ENCODE data around the gene SH3GL2.
A peak's percentile ranks its signal among the peaks of the same experiment; 100 is the strongest.

SH3GL2 gene

DNA sequence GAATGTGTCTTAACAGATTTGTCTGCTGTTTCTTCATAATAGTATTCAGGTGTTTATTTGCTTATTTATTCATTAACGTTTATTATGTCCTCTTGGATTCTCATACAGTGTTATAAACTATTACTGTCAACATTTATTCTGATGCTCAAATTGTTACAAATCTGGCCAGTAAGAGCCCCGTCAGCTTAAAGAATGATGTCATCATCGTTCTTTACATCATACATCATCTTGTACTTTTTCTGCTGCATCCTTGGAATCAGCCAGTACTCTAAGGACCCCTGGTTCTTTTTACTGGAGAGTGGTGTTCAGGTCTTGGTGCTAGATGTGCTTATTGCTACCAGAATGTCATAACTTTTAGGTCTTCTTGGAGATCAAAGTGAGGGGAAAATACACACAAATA, 86.6 kb downstream of the SH3GL2 start:
- DNase-seq = no peak

DNA sequence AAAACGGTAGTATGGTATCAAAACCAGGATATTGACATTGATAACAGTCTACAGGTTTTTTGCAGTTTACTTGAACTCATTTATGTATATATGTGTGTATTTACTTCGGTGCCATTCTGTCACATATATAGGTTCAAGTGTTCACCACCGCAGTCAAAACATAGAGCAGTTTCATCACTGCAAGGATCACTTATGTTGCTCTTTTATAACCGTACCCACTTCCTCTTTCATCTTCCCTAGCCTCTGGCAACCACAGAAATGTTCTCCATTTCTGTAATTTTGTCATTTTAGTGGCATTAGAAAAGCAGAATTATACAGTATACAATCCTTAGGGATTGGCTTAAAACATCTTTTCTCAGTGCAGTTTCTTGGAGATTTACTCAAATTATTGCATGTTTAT, 90.3 kb downstream of the SH3GL2 start:
- no peak for DNase-seq

DNA sequence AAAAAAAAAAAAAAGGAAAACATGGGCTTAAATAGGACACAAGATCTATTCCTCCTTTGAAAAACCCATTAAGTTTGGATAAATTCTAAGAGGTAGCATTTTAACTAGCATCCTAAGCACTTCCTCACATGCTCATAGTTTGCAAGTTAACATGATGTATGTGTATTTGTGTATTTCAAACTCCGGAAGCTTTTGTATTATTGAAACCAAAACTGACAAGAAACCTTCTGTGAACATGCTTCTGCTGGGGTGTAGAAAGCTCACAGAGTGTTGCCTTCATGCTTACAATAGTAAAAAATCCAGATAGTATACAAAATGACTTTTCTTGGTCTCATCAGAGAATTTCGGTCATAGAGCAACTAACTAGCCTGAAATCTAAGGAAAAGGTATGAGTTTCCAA, 103.8 kb downstream of the SH3GL2 start:
- no peak for DNase-seq

DNA sequence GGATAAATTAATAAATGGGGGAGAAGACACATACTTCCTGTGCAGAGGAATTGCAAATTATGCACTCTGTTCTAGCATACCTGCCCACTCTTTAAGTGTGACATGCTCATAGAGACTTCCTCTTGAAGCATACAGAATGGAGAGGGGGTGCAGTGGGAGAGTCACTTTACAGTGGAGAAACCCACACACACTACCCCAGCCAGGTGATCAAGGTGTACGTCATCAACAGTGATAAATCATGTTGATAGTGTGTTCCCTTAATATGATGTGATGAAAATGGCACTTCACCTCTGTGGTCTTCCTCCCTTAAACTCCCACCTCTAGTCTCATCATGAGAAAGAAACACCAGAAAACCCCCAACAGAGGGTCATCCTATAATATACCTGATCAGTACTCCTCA, 110.0 kb downstream of the SH3GL2 start:
- DNase-seq = no peak

DNA sequence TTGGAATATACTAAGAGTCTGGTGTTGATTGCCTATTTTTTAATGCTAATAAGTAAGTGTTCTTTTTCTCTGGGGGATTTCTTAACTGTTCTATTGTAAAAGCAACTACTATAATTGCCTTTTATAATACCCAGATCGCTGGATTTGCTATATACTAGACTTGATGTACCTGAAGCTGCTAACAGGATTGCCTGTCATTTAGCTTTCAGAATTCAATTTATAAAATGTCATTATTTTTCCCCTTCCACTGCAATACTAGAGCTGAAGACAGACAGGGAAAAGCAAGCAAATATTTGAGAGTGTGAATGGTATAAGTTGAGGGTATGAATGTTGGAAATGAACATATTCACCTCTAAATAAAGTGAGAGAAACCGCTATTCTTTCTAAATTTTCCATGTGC, 115.5 kb downstream of the SH3GL2 start:
- no peak for DNase-seq

DNA sequence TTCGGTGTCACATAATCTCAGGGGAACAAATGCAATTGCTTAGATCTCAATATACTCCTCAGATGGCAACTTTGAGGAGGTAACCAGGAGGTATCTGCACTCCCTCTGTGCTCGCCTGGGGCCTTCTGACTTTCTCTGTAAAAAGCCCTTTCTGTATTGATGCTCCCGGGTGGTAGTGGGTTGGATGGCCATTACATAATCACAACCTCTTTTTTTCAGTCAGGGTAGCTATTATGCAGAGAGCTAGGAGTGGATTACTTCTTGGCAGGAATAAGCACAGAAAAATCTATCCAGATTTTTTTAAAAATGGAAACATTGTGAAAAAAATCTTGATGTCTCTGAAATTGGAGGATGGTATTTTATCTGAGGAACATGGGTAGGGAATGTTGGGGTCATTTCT, 116.6 kb downstream of the SH3GL2 start:
- no peak for DNase-seq

DNA sequence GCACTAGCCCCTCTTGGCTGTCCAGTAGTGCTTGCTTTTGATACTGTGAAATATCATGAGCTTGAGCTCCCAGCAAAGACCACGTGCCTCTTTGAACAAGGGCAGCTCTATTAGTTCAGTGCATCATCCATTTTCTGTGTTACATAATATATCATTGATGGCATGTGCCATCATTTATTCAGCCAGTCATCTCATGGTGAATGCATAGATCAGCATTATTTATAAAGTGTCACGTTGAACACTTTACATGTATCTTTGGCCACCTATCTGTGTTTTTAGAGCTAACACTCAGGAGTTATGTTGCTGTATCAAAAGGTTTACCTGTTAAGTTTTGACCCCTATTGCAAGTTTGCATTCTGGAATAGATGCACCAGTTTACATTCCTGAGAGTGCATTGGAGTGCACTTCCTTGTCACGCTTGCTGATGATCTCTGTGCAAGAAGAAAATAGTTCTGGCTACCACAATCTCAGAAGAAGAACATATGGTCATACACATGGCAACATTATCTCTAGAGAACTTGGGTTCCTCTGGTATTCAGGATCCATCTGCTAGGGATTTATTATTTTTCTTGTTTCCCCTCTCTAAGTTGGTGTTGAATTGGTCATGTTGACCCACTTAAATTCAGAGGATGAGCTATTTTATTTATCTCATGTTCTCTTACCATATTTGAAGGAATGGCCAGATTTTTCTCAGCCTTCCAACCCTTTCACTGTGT, 120.9 kb downstream of the SH3GL2 start:
- no peak for DNase-seq

DNA sequence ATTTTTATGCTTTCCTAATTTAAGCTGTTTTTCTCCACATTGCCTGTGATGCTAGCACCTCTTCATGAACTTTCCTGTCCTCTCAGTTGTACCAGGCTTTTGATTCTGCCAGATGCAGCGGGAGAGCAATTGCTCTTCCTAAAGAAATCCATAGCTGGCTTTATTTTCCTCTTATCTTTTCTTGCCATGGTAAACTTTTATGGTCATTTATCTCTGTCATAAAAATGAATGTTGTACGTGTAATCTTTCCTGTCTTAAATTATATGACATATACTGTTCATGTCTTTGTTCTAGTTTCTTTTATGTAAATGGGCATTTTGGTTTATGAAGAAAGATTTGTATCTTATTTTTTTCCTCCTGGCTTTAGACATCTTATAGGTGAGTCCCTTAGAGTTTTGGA, 127.5 kb downstream of the SH3GL2 start:
- DNase-seq = no peak

DNA sequence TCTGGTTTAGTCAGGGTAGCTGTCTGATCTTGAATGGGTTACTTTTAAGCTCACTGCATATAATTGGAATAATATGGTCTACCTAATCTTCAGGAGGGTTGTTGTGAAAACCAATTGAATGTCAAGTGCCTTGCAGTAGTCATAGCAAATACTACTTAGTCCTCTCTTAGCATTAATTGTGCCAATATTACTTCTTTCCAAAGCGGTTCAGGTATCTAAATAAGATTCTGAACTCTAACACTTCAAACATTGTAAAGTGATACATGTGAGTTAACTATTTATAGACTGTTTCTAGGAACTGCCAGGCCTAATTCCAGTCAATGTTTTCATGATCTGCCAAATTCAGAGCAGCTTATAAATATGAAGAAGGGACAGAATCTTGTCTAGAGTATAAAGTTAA, 140.2 kb downstream of the SH3GL2 start:
- DNase-seq = no peak

DNA sequence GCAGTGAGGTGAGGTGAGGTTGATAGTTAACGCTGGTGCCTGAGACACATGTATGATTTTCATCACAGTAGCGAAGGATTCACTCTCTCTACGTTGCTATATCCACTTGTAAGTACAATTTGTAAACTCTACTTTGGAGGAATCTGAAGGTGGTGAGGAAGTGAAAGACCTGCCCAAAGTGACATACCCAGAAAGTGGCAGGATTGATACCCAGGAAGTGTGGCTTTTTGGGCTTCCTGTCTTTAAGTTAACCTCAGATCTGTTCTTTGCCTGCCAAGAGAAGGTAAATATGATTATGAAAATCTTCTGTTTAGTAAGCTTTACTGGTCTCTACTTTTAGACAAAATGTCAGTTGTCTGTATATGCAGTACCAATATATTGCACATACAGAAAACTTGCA, 143.1 kb downstream of the SH3GL2 start:
- no peak for DNase-seq

DNA sequence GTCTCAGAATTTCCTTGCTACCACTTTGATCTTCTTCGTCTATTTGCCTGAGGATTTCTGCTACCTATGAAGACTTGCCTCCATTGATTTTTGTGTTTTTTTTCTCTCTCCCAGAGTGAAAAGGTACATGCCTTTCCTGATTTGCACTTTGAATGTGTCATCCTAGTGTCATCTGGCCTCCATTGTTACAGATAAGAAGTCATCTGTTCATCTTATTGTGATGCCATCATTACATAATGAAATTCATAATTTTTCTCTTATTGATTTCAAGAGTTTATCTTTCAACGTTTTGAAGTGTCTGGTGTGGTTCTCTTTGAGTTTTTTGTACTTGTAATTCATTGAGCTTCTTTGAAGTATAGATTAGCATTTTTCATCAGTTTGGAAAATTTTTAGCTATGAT, 144.8 kb downstream of the SH3GL2 start:
- DNase-seq = no peak

DNA sequence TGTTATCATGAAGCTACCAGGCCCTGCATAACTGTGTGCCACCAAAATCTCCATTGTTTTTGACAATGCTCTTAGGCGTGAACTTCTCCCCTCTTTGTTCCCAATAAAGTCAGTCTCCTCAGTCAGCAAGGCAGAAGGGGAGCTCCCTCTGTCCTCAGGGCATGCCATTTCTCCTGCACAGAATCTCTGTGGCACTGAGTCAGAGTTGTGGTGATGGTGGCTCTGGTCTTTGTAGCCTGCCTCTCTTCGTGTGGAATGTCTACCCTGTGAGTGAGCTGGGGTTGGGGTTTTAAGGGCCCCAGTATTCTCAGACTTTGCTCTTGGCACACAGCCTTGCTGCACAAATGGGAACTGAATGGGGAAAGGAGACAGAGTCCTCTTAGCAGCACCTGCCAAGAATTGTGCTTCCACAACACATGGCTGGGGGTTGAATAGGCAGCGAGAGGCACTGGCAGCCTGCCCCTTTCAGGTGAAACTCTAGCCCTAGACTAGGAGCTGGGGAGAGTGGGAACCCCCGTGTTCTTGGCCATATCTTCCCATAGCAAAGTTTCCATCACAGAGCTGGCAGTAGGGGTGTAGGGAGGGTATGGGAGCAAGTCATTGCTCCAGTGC, 146.6 kb downstream of the SH3GL2 start:
- DNase-seq = no peak

DNA sequence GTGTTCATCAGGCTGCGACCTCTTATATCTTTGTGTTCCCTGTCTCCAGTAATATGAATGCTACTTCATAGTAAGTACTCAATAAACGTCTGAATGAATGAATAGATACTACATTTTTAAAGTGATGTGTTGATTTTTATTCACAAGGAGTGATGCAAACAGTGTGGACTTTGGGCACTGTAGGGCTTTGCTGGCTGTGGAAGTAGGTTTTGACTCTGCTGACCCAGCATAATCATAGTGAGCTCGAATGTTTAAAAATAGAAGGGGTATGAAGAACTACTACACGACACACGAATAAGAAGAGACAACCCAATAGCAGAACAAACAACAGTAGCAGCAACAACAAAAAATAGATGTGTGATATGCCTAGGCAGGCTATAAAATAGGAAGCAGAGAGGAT, 147.4 kb downstream of the SH3GL2 start:
- no peak for DNase-seq

DNA sequence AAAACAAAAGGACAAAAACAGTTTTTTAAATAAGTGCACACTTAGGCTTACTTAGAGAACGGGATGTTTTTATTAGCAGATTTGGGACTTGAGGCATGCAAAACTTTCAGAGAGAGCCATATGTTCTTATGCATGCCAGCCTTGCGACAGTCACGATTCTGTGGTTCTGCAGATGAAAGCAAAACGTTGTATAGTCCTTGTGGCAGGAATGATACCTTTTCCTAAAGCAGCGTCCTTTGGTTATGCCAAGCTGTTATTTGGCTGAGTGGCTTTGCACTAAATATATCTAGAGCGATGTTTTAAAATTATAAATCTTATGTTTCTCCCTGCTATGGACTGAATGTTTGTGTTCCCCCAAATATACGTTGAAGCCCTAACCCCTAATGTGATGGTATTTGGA, 152.0 kb downstream of the SH3GL2 start:
- no peak for DNase-seq

DNA sequence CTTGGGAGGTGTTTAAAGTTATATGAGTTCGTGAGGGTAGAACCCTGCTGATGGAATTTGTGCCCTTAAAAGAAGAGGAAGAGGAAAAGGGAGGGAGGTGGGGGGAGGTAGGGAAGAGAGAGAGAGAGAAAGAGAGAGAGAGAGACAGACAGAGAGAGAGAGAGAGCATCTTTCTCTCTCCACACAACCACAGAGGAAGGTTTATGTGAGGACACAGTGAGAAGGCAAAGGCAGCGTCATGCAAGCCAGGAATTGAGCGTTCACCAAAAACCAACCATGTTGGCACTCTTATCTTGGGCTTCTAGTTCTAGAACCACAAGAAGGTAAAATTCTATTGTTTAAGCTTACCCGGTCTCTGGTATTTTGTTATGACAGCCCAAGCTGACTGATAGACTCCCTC, 152.4 kb downstream of the SH3GL2 start:
- no peak for DNase-seq

DNA sequence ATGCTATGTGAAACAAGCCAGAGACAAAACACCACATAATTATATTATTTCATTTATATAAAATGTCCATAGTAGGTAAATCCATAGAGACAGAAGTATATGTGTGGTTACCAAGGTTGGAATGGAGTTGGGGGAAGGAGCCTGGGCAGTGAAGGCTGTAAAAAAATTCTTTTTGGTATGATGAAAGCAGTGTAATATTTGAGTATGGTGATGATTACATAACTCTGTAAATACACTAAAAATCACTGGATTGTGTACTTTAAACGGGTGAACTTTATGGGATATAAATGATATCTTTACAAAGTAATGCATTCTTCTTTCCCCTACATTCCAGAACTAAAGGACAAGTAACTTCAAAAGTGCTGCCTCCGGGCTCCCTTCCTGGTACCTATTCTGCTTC, 155.8 kb downstream of the SH3GL2 start:
- DNase-seq = no peak

DNA sequence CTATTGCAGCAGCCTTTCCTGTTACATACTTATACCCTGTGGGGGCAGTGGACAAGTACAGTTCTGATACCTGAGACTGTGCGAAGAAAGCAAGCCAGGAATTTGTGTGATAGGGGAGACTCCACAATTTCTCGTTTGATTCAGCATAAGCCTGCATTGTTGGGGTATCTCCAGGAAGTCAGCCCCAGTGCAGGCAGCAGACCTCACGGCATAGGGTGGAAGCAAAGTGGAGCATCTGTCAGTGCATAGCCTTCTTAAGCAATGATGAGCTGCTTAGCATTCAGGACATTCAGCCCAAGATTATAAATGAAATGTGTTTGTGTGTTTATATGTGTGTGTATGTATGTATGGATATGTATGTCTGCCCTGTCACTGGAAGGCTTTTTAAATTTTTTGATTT, 157.0 kb downstream of the SH3GL2 start:
- no peak for DNase-seq

DNA sequence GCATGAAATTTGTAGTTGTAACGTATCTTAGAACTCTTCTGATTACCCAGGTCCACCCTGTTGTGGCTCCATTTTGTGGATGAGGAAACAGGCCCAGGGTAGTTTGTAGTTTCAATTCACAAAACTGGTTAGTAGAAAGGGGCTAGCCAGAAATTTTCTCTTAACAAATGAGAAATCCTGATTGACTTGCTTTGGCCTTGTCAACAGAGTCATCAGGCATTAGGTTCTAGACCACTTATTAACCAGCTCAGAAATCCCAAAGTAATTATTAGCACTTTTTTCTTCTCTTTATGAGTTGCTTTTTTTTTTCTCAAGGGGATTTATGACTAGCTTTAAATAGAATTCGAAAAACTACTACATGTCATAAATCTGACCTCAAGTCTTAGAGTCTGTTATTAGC, 160.2 kb downstream of the SH3GL2 start:
- no peak for DNase-seq

DNA sequence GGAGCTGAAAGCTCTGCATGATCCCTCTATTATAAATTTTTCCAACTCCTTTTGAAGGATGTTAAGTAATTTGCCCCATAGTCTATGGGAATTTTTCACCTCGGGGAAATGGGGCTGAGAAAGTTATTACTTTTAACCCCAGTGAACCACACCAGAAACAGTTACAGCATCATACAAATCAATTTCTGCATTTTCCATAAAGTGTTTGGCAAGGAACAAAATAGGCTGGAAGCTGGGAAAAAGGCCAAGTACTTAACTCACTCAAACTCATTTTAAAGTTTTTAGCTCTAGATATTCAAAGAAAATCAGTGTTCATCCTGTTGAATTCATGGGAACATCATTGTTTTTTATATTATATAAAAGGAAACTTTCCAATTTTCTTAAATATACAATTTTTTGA, 160.9 kb downstream of the SH3GL2 start:
- DNase-seq = no peak

DNA sequence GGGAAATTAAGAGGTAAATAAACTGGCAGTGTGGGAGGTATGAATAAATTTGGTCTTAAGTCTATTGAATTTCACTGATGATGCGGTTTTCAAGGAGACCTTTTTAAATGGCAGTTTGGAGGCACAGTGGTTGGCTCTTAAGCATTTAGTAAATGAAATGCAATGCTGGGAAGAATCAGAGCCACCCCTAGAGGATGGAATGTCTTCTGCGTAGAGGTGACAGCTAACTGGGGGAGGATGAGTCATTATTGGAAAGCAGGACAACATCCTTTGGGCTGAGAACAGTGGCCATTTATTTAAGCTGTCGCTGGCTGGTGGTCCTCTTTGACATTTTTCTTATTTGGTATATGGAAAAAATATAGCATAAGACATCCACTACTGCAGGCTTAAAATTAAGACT, 163.2 kb downstream of the SH3GL2 start:
- peak in 1 of 2 experiments; percentile 32 for DNase-seq

DNA sequence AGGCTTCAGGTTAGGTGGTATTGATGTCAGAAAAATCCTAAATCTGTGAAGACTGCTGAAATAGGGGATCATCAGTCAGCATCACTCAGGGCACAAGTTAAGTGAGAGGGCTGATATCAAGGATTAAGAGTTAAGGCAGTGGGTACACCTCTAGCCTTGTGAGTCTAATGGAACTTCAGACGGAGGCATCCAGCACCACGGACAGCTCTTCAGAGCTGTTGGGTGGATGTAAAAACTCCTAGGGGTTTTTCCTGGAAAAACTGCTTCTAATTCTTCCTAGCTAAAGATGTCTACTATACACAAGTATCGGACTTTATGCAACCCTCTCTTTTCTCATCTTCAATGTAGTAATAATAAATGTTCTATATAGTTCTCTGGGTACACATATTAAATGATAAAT, 165.9 kb downstream of the SH3GL2 start:
- no peak for DNase-seq

DNA sequence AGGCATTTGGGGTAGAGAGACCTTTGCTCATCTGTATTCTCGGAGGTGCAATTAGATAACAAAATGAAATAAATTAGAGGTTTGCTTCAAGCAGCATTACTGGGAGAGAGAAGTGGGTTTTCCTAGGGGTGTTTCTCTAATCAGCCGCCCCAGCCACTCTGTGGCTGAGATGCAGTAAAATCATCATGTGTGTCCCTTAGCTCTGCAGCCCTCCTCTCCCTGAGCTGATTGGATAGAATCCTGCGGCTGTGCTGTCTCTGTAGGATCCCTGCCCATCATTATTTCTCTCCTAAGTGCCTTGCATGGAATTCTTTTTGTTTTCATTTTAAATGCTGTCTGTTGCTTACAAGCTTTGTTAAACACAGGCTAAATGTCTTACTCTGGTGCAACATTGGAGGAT, 171.4 kb downstream of the SH3GL2 start:
- DNase-seq = no peak

DNA sequence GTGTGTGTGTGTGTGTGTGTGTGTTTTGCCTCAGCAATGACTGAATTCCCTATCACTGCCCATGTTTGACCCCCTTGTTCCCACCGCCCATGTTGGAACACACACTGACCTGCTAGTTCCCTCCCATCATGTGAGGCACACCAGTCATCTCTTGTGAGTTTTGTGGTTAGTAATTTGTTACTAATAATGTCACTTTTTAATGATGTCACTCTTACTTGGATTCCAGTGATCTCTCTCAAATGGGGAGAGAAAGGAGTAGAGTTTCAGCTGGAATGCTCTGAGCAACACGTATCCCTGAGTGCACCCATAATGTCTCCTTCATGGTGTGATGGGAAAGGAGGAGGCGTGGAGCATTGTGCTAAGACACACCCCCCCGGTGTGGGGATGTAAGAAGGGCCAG, 172.6 kb downstream of the SH3GL2 start:
- DNase-seq = no peak

DNA sequence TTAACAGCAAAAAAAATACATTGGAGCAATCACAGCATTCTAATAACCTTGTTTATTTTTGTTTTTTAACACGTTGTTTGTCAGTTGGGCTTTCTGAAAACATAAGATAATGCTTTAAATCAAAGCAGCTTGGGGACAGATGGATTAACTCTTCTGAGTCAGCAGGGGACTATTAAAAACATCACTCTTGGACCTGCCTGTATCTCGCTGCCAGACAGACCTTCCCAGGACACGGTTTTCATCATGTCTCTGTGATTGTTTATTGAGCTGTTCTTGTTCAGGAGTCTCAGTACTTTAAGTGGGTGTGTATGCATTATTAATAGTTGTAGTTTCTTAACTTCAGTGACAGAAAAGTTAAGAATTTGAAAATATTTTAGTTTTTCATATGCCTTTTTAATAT, 173.2 kb downstream of the SH3GL2 start:
- no peak for DNase-seq

DNA sequence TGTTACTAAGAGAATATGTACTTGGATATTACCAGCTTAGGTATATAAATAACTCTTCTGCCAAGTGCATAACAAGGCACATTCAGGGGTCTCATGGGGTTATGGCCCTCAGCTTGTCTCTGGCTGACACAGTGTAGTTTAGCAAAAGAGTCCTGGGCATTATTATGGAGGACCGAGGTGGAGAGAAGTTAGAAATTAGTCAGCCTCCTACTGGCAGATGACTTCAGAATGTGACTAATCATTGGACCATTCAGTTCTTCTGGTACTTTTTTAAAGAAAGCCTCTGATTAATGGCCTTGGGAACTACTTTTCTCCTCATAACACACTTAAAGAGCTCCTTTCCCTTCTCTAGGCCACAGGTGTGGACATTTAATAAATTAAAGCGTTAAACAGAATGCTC, 178.9 kb downstream of the SH3GL2 start:
- no peak for DNase-seq

Measured in NCI-H2081 (cell line).